Suppressor macrophage treated with lipopolysaccharide for 1 hour (primary cell): ENCODE data around the gene PLEKHM1.

Source experiments
- DNase-seq, 3 donors: peaks; one replicate each; pipeline ENCODE4 v3.0.0-alpha.2; 2020 to 2022

Gene PLEKHM1

GRCh38 chr17:45395569-45396415, 94.7 kb downstream of the PLEKHM1 start:
- no peak for DNase-seq

DNA sequence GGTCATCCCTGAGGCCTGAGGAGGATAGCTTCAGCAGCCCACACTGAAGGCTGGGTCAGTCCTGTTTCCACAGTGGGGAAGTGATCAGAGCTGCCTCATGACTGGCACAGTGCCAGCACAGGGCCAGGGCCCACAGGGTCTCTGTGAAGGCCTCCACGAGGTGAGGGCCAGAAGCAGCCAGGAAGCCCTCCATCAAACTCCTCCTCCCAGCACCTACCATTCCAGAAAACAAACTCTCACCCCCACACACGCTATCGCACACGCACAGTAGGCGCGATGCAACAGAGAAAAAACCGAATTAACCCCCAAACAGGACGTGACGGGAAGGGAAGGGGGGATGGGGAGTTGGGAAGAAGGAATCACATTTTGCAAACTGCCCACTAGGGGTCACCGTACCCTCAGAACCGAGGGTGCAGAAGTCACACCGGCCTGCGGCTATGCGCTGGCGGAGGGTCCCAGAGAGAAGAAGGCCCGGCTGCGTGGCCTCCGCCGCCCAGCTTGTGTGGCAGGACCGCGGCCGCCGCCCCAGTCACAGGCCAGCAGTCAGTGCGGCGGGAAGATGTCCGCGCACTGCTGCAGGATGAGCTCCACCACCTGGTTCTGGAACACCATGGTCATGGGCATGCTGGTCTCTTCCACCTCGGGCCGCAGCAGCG, 95.5 kb downstream of the PLEKHM1 start:
- peak; percentile 74 to 84 (median 75) for DNase-seq

GRCh38 chr17:45394564-45394912, 96.0 kb downstream of the PLEKHM1 start:
- DNase-seq, result no peak

DNA sequence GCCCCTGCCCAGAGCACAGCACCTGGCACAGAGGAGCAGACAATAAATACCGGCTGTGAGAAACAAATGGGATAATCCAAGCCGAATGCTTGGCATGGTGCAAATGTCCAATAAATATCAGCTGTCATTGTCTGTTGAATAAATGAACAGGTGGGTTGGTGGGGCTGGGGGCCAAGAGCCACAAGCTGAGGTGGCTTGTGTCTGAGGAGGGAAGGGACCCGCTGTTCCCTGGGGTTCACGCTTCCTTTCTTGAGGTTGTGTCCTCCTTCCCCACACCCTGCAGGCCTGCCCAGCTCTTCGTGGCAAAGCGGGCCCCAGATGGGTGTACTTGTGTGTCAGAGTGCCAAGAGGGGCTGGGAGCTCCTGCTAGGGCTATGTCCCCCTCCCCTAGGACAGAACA, 96.4 kb downstream of the PLEKHM1 start:
- no peak for DNase-seq

DNA sequence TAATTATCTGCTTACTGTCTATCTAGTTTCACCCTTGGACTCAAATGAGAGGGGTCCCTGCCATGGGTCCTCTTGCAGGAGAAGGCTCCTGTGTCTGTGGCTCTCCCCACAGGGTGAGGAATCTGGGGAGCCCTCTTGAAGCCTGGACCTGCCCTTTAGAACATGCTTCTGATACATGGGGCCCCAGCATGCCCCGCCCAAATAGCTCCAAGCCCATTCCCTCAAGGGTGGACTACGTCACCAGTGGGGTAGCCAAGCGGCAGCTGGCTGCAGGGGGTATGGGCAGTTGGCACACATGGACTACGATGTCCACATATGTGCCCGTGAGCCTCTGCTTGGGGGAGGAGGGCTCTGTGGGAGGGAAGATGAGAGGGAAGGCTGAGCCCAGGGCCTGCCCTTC, 97.1 kb downstream of the PLEKHM1 start:
- DNase-seq, result no peak

- DNase-seq, result no peak
Observed at GRCh38 chr17:45391918-45392317, 98.6 kb downstream of the PLEKHM1 start.

DNA sequence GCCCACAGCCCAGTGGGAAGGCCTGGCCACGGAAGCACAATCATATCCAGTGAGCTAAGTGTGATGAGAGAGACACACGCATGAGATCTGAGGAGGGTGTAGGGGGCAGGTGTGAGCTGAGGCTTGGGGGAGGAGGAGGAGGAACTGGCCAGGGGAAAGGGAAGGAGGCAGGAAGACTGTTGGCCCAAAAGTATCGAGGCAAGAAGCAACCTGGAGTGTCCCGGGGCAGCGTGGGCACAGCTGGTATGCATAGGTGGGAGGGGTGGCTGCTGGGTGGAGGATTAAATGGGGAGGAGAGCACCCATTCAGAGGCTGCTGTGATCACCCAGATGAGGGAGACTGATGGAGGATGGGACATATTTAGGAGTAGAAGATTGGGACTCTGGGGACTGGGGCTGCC, 99.2 kb downstream of the PLEKHM1 start:
- DNase-seq, result no peak

DNA sequence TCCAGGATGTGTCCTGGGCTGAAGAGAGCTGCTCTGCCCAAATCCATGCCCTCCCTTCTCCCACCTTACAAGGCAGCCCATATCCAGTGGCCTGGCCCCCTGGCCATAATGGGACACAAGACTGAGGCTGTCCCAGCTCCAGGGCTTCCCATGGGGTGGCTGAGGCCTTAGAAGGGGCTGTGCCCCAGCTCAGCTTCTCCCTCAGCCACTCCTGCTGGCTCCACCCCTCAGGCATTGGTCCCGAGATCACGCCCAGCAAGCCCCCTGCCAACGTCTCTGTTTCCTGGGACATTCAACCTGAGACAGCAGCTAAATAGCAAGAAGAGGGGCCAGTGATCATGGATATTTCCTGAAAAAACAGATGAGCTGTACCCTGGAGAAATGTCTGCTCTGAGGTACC, 101.2 kb downstream of the PLEKHM1 start:
- DNase-seq, result no peak

GRCh38 chr17:45388604-45389325, 101.8 kb downstream of the PLEKHM1 start:
- DNase-seq, result peak in 2 of 3 donors; percentile 39 to 45

DNA sequence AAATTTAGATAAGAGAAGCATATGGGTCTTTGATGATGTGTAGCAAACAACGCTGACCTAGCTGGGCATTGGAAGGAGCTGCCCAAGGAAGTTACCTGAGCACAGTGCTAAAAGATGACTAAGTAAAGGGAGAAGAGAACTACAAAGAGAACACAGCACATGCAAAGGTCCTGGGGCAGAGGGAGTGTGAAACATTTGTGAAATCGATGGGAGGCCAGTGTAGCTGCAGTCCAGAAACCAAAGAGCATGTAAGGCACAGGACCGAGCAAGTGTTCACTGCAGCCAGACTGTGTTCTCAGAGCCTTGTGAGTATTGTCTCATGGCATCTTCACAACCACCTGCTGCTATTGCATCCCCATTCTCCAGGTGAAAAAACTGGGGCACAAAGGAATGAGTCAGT, 102.8 kb downstream of the PLEKHM1 start:
- no peak for DNase-seq

- no peak for DNase-seq
Observed at GRCh38 chr17:45386178-45386577, 104.3 kb downstream of the PLEKHM1 start.
